Activated CD8-positive, alpha-beta memory T cell treated with anti-CD3 and anti-CD28 coated beads, Interleukin-2, amount 50 U/mL, for 4 hours (primary cell): ENCODE data around the gene AGAP3.

Source experiments
- DNase-seq: peaks from one replicate; pipeline ENCODE4 v3.0.0-alpha.2; 2020

AGAP3 gene

GRCh38 chr7:151189038-151189437 lies 102.8 kb downstream of the AGAP3 start:
- no peak for DNase-seq

- no peak for DNase-seq
Measured at GRCh38 chr7:151191544-151191943, 105.3 kb downstream of the AGAP3 start.

- no peak for DNase-seq
Measured at GRCh38 chr7:151192002-151192539, 105.8 kb downstream of the AGAP3 start.

GRCh38 chr7:151193203-151193978 lies 107.1 kb downstream of the AGAP3 start:
- DNase-seq, result no peak
